BE2C (cell line): ENCODE data around the gene TSPAN14.

Experiments
- DNase-seq: peaks from one replicate; pipeline ENCODE4 v3.0.0-alpha.2; 2020
- H3K27me3 ChIP-seq: fragments of 250-450 bp; sonication (Bioruptor Pico); 2 replicates; pipeline ENCODE4 v1.5.1; 2020; ENCODE audit warnings: mild to moderate bottlenecking
- H3K36me3 ChIP-seq: fragments of 250-450 bp; sonication (Bioruptor Pico); 2 replicates; pipeline ENCODE4 v1.5.1; 2020; ENCODE audit warnings: mild to moderate bottlenecking
- H3K4me1 ChIP-seq: fragments of 250-450 bp; sonication (Bioruptor Pico); 2 replicates; pipeline ENCODE4 v1.5.1; 2020
- H3K4me3 ChIP-seq: 2 replicates; pipeline ENCODE4 v1.5.1; 2011; ENCODE audit warnings: low read depth, low read length
- H3K9me3 ChIP-seq: fragments of 250-450 bp; sonication (Bioruptor Pico); 2 replicates; pipeline ENCODE4 v1.5.1; 2020
- CTCF ChIP-seq: IDR thresholded peaks from 2 replicates; pipeline ENCODE4 v1.5.1; 2012; ENCODE audit warnings: mild to moderate bottlenecking, low read depth, low read length

Gene TSPAN14

GRCh38 chr10:80537736-80538480, 83.8 kb downstream of the TSPAN14 start, which contains the start of gene SH2D4B:
TSS of gene SH2D4B (plus strand) at chr10:80537902. CDS start at chr10:80538332, 430 bp downstream.
- Histone ChIP-seq H3K4me3 (no peak within 1 kb of the TSS), H3K4me1 (peaks cover 13% of the 10 kb centered on the region), H3K9me3 (no peaks in the 10 kb centered on the region), H3K36me3 (no peaks in the 10 kb centered on the region), H3K27me3 (peaks cover 12% of the 10 kb centered on the region; the same call in 1 of the 2 replicates)
- no peak for DNase-seq
- no peak for TF ChIP-seq CTCF

GRCh38 chr10:80538481-80539185, 84.5 kb downstream of the TSPAN14 start:
- no peak for TF ChIP-seq CTCF
- Histone ChIP-seq H3K9me3 (no peaks in the 10 kb centered on the region), H3K4me3 (no peak overlapping the region), H3K27me3 (peaks cover 12% of the 10 kb centered on the region; the same call in 1 of the 2 replicates), H3K4me1 (peaks cover 13% of the 10 kb centered on the region), H3K36me3 (no peaks in the 10 kb centered on the region)
- DNase-seq, result no peak

GRCh38 chr10:80539421-80540031, 85.4 kb downstream of the TSPAN14 start:
- Histone ChIP-seq H3K4me3 (no peak overlapping the region), H3K27me3 (peaks cover 12% of the 10 kb centered on the region; the same call in 1 of the 2 replicates), H3K9me3 (no peaks in the 10 kb centered on the region), H3K36me3 (no peaks in the 10 kb centered on the region), H3K4me1 (peaks cover 13% of the 10 kb centered on the region)
- no peak for DNase-seq
- TF ChIP-seq CTCF, result no peak

GRCh38 chr10:80540136-80540535, 86.0 kb downstream of the TSPAN14 start:
- Histone ChIP-seq H3K27me3 (peaks cover 12% of the 10 kb centered on the region; the same call in 1 of the 2 replicates), H3K36me3 (no peaks in the 10 kb centered on the region), H3K4me3 (no peak overlapping the region), H3K9me3 (no peaks in the 10 kb centered on the region), H3K4me1 (peaks cover 13% of the 10 kb centered on the region)
- TF ChIP-seq CTCF, result no peak
- DNase-seq, result no peak

- H3K4me1 ChIP-seq, result peaks cover 13% of the 10 kb centered on the region
- DNase-seq, result no peak
- no peaks in the 10 kb centered on the region for H3K9me3 ChIP-seq
- H3K36me3 ChIP-seq, result no peaks in the 10 kb centered on the region
- H3K27me3 ChIP-seq, result peaks cover 12% of the 10 kb centered on the region; the same call in 1 of the 2 replicates
- TF ChIP-seq CTCF, result no peak
- H3K4me3 ChIP-seq, result no peak overlapping the region
Measured at GRCh38 chr10:80540618-80540980, 86.5 kb downstream of the TSPAN14 start.
